ENCODE results near the gene SLC25A26. TPM values are rescaled to one million over a fixed set of nuclear protein-coding genes. Genes with fewer than 3 reads are reported as not detected.
"Not testable (repeated sequence)": the region's sequence is repeated elsewhere in the genome, so short reads cannot be mapped to it uniquely, and the experiment has no call there.

SLC25A26 gene
- total RNA-seq, 1 donor from 2014 or later: 39.0 TPM

DNA sequence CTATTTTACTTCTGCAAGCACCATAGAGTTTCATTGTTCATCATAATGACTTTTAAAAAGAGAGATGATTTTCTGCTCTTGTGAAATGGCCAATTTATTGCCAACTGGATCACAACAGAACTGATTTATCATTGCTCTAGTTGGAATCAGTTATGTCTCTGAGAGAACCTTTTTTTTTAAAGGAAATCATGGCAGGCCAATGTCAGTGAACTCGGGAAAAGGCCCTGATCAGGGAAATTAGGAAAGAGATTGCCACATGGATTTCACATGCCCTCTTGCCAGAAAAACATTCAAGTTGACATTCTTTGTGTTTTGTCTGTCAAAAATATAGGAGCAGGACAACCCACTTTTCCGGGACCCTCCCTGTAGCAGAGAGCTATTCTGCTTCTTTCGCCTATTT lies 12.6 kb upstream of the SLC25A26 start:
- TF ChIP-seq, protein P1, sequence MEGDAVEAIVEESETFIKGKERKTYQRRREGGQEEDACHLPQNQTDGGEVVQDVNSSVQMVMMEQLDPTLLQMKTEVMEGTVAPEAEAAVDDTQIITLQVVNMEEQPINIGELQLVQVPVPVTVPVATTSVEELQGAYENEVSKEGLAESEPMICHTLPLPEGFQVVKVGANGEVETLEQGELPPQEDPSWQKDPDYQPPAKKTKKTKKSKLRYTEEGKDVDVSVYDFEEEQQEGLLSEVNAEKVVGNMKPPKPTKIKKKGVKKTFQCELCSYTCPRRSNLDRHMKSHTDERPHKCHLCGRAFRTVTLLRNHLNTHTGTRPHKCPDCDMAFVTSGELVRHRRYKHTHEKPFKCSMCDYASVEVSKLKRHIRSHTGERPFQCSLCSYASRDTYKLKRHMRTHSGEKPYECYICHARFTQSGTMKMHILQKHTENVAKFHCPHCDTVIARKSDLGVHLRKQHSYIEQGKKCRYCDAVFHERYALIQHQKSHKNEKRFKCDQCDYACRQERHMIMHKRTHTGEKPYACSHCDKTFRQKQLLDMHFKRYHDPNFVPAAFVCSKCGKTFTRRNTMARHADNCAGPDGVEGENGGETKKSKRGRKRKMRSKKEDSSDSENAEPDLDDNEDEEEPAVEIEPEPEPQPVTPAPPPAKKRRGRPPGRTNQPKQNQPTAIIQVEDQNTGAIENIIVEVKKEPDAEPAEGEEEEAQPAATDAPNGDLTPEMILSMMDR (IDR thresholded peaks at IDR 0.05; ENCODE audit: insufficient read depth, low read length, severe bottlenecking): no peak
- FAIRE-seq (no peak), DNase-seq (ENCODE audit: low read depth) (no peak)
- no peaks in the 10 kb centered on the region for H3K36me3 ChIP-seq (ENCODE audit: control insufficient read depth, insufficient read depth, low read length)
- H3K27me3 ChIP-seq (ENCODE audit: control insufficient read depth, insufficient read depth, low read length): no peaks in the 10 kb centered on the region
- no peak overlapping the region for H3K4me3 ChIP-seq (ENCODE audit: low read depth, low read length)

DNA sequence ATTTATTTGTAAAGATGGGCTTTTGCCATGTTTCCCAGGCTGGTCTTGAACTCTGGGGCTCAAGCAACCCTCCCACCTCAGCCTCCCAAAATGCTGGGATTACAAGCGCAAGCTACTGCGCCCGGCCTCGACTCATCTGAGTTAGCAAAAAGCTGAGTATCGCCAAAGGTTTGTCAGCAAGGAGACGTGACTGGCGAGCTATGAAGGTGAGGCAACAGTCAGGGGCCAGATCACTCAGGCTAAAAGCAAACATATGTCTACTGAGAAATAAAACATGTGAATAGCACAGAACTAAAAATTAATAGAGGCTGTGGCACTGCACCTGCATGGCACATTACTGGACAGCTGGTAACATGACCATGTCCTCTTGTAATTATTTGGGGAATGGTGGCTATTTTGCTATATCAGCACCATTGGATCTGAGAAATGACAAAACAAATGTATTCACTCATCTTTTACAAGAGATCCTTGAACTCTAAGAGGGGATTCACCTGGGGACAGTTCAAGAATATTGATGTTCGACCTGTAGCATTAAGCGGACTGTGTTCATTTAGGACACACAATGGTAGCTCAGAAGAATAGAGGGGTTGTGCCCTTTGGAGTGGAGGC lies 10.0 kb upstream of the SLC25A26 start:
- TF ChIP-seq, protein P1 (IDR thresholded peaks at IDR 0.05; ENCODE audit: insufficient read depth, low read length, severe bottlenecking): no peak
- no peaks in the 10 kb centered on the region for H3K27me3 ChIP-seq (ENCODE audit: control insufficient read depth, insufficient read depth, low read length)
- FAIRE-seq: no peak
- DNase-seq (ENCODE audit: low read depth): no peak
- H3K4me3 ChIP-seq (ENCODE audit: low read depth, low read length): no peak overlapping the region
- H3K36me3 ChIP-seq (ENCODE audit: control insufficient read depth, insufficient read depth, low read length): no peaks in the 10 kb centered on the region

DNA sequence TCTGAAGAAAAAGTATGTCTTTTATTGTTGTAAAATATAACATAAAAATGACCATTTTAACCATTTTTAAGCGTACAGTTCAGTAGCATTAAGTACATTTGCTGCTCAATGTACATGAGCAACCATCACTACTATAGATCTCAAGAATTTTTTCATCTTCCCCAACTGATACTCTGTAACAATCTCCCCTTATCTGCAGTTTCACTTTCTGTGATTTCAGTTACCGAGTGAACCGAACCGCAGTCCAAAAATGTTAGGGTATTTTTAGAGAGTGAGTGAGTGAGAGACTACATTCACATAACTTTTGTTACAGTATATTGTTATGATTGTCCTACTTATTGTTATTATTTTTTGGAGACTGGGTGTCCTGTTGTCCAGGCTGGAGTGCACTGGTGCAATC lies 9.0 kb upstream of the SLC25A26 start:
- Histone ChIP-seq H3K36me3 (ENCODE audit: control insufficient read depth, insufficient read depth, low read length) (no peaks in the 10 kb centered on the region), H3K27me3 (ENCODE audit: control insufficient read depth, insufficient read depth, low read length) (no peaks in the 10 kb centered on the region), H3K4me3 (ENCODE audit: low read depth, low read length) (no peak overlapping the region)
- DNase-seq (ENCODE audit: low read depth): no peak
- FAIRE-seq: no peak
- TF ChIP-seq, protein P1 (IDR thresholded peaks at IDR 0.05; ENCODE audit: insufficient read depth, low read length, severe bottlenecking): no peak

DNA sequence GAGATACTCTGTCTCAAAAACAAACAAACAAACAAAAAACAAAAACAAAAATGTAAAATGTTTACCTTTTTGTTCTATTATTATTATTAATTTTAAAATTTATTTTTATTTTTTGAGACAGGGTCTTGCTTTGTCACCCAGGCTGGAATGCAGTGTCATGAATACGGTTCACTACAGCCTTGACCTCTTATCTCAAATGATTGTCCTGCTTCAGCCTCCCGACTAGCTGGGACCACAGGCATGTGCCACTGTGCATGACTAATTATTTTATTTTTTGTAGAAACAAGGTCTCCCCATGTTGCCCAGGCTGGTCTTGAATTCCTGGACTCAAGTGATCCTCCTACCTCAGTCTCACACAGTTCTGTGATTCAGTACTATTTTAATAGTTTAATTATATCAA lies 5.7 kb upstream of the SLC25A26 start:
- FAIRE-seq: no peak
- no peaks in the 10 kb centered on the region for H3K36me3 ChIP-seq (ENCODE audit: control insufficient read depth, insufficient read depth, low read length)
- H3K27me3 ChIP-seq (ENCODE audit: control insufficient read depth, insufficient read depth, low read length): no peaks in the 10 kb centered on the region
- no peak for DNase-seq (ENCODE audit: low read depth)
- TF ChIP-seq, protein P1 (IDR thresholded peaks at IDR 0.05; ENCODE audit: insufficient read depth, low read length, severe bottlenecking): no peak
- no peak overlapping the region for H3K4me3 ChIP-seq (ENCODE audit: low read depth, low read length)

DNA sequence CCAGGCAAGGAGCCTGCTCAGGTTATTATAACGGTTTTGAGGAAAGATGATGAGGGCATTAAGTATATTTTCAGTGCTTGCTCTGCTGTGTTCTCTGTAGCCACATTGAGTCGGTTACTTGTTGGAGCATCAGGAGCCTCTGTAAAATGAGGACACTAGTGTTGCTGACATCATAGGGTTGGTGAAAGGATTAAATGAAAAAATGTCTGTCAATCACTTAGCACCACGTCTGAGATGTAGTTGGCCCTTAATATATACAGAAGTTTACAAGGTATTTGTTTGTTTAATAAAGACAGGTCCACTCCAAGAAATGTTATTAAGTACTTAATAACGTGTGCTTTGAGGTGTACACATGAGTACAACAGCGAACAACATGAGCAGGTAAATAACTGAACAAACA lies 735 bp upstream of the SLC25A26 start:
- Histone ChIP-seq H3K27me3 (ENCODE audit: control insufficient read depth, insufficient read depth, low read length) (no peaks in the 10 kb centered on the region), H3K36me3 (ENCODE audit: control insufficient read depth, insufficient read depth, low read length) (no peaks in the 10 kb centered on the region), H3K4me3 (ENCODE audit: low read depth, low read length) (peak overlapping the region; percentile 84)
- FAIRE-seq: no peak
- TF ChIP-seq, protein P1 (IDR thresholded peaks at IDR 0.05; ENCODE audit: insufficient read depth, low read length, severe bottlenecking): no peak
- peak; percentile 10 for DNase-seq (ENCODE audit: low read depth)

DNA sequence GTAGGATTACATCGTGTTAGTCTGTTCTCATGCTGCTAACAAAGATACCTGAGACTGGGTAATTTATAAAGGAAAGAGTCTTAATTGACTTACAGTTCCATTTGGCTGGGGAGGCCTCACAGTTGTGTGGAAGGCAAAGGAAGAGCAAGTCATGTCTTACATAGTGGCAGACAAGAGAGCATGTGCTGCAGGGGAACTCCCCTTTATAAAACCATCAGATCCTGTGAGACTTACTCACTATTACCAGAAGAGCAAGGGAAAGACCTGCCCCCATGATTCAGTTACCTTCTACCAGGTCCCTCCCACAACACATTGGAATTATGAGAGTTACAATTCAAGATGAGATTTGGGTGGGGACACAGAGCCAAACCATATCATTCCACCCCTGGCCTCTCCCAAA lies 3.4 kb downstream of the SLC25A26 start:
- DNase-seq (ENCODE audit: low read depth): peak; percentile 61
- TF ChIP-seq, protein P1 (IDR thresholded peaks at IDR 0.05; ENCODE audit: insufficient read depth, low read length, severe bottlenecking): no peak
- no peak for FAIRE-seq
- Histone ChIP-seq H3K36me3 (ENCODE audit: control insufficient read depth, insufficient read depth, low read length) (no peaks in the 10 kb centered on the region), H3K27me3 (ENCODE audit: control insufficient read depth, insufficient read depth, low read length) (no peaks in the 10 kb centered on the region), H3K4me3 (ENCODE audit: low read depth, low read length) (no peak overlapping the region)

DNA sequence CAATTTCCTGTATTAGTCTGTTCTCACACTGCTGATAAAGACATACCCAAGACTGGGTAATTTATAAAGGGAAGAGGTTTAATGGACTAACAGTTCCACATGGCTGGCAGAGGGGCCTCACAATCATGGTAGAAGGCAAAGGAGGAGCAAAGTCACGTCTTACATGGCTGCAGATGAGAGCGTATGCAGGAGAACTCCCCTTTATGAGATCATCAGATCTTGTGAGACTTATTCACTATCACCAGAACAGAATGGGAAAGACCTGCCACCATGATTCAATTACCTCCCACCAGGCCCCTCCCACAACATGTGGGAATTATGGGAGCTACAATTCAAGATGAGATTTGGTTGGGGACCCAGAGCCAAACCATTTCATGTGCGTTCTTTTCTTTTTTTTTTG lies 5.3 kb downstream of the SLC25A26 start:
- FAIRE-seq; H3K36me3 ChIP-seq (ENCODE audit: control insufficient read depth, insufficient read depth, low read length); DNase-seq (ENCODE audit: low read depth); H3K27me3 ChIP-seq (ENCODE audit: control insufficient read depth, insufficient read depth, low read length); H3K4me3 ChIP-seq (ENCODE audit: low read depth, low read length): not testable (repeated sequence)

Data from bronchial epithelial cell (primary cell).